IPS-18a (cell line): ENCODE data around the gene ACTBL2.
"Not testable (repeated sequence)": the region's sequence is repeated elsewhere in the genome, so short reads cannot be mapped to it uniquely, and the experiment has no call there.

ENCODE experiments used
- H3K27ac ChIP-seq: one replicate; pipeline ENCODE4 v1.5.1; 2013; ENCODE audit warnings: low read length
- H3K27me3 ChIP-seq: one replicate; pipeline ENCODE4 v1.6.1; 2013; ENCODE audit warnings: mild to moderate bottlenecking, low read length; ENCODE audit not compliant: control insufficient read depth, insufficient read depth
- H3K36me3 ChIP-seq: one replicate; pipeline ENCODE4 v1.6.1; 2013; ENCODE audit warnings: low read depth, low read length; ENCODE audit not compliant: control insufficient read depth
- H3K4me1 ChIP-seq: one replicate; pipeline ENCODE4 v1.6.1; 2013; ENCODE audit warnings: low read depth, low read length; ENCODE audit not compliant: control insufficient read depth
- H3K4me3 ChIP-seq: one replicate; pipeline ENCODE4 v1.5.1; 2013; ENCODE audit warnings: low read length
- H3K9ac ChIP-seq: one replicate; pipeline ENCODE4 v1.6.1; 2013; ENCODE audit warnings: mild to moderate bottlenecking, low read length, moderate library complexity
- H3K9me3 ChIP-seq: one replicate; pipeline ENCODE4 v1.6.1; 2013; ENCODE audit warnings: low read depth, low read length; ENCODE audit not compliant: control insufficient read depth

The ACTBL2 gene

DNA sequence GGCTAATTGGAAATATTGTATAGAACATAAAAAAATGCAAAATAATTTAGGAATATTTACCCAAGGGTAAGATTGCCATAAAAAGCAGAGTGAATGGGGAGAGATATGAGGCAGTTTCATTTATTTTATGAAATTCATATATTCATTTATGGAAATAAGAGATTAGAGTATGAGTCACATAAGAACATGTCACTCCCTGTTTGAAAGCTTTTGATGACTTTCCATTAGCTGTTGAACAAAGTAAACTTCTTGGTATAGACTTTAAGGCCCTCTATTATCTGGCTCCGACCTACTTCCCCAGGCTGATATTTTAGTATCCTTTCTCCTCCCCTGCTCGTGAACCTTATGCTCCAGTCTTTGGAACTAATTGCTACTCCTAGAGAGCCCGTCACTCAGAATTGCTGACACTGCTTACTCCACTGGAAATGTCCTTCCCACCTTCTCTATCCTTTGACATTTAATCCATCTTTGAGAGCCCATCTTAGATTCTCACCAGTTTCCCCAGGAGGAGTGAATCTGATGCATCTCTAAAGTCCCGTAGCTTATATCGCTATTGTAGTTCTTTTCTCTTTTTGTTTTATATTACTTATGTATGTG is 8.9 kb upstream of the ACTBL2 start:
- H3K4me3 ChIP-seq: no peak overlapping the region
- no peak overlapping the region for H3K9ac ChIP-seq
- no peaks in the 10 kb centered on the region for H3K36me3 ChIP-seq
- no peaks in the 10 kb centered on the region for H3K9me3 ChIP-seq
- H3K27ac ChIP-seq: no peak overlapping the region
- no peaks in the 10 kb centered on the region for H3K27me3 ChIP-seq
- H3K4me1 ChIP-seq: peaks cover 3% of the 10 kb centered on the region

DNA sequence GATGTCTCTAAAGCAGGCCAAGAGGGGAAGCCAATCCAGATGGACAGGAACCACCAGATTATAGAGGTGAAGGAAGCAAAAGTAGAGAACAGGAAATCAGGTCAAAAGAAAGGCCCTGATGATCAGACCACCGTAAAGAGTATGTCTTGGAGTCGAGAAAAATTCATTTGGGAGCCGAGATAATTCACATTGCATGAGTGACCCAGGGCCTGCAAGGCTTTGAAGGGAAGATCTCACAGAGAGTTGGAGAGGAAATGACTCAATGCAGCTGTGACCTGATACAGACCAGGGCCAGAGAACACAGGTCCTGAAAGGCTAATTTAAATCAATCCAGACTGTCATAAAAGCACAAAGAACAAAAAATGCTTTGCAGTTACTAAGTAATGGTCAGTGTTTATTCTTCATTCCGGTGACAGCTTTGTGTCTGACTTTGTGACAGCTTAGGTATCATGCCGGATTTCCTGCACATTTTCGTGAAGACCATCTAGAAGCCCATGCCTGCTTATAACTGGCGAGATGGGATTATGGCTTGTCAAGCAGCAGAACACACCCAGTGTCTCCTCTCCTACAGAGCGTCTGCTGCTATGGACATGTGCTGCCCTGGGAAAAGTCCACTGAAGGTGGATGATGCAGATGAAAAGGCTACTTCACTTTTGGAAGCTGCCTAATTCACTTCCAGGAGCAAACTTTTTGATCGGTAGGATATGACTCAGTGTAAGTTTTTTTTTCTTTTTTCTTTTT is 5.8 kb upstream of the ACTBL2 start:
- Histone ChIP-seq H3K4me1 (no peaks in the 10 kb centered on the region), H3K9ac (no peak overlapping the region), H3K27me3 (no peaks in the 10 kb centered on the region), H3K4me3 (no peak overlapping the region), H3K27ac (no peak overlapping the region), H3K36me3 (no peaks in the 10 kb centered on the region), H3K9me3 (no peaks in the 10 kb centered on the region)

DNA sequence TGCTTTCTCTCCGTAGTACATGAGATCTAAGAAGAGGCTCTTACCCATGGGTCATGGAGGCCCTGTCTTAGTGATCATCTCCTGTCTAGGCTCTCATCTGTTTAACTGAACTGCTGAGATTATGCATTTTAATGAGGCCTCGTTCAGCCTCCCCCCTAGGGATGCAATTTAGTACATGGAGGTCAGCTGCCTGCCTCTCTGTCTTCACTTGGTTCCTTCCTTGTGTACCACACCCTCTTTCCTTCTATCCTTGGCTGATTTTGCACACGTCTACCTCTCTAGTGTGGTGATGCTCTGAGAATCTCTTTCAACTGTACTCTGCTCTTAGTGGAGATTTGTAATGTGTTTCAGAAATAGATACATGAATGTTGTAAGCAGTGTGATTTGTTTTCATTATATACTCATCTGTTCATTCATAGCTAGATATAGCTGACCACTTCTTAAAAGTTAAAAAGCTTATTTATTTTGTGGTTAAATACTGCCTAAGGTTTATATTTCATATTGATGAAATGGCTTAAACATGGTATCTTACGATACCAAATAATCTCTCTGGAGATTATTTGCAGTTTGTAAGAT is 3.5 kb upstream of the ACTBL2 start:
- Histone ChIP-seq H3K4me3 (no peak overlapping the region), H3K9me3 (no peaks in the 10 kb centered on the region), H3K36me3 (no peaks in the 10 kb centered on the region), H3K4me1 (no peaks in the 10 kb centered on the region), H3K27me3 (no peaks in the 10 kb centered on the region), H3K27ac (no peak overlapping the region), H3K9ac (no peak overlapping the region)

DNA sequence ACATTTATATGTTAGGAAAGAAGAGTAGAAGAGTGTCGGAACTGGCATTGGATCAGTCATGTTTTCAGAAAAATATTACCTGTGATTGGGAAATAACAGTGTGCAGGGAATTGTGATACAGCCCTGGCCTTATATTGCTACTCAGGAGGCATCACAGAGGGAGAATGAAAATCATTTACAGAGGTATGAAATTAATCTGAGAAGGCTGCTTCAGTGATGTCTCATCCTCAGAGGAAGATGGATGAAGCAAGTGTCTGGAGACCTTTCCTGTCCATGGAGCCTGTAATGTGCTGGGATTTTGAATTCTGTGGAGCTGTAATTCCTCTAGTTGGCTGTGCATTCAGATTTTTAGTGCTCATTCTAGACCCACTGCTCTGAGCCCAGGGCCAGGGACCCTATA is 3.8 kb downstream of the ACTBL2 start:
- Histone ChIP-seq H3K9me3 (no peaks in the 10 kb centered on the region), H3K9ac (no peak overlapping the region), H3K36me3 (no peaks in the 10 kb centered on the region), H3K4me1 (no peaks in the 10 kb centered on the region), H3K4me3 (no peak overlapping the region), H3K27me3 (no peaks in the 10 kb centered on the region), H3K27ac (no peak overlapping the region)

DNA sequence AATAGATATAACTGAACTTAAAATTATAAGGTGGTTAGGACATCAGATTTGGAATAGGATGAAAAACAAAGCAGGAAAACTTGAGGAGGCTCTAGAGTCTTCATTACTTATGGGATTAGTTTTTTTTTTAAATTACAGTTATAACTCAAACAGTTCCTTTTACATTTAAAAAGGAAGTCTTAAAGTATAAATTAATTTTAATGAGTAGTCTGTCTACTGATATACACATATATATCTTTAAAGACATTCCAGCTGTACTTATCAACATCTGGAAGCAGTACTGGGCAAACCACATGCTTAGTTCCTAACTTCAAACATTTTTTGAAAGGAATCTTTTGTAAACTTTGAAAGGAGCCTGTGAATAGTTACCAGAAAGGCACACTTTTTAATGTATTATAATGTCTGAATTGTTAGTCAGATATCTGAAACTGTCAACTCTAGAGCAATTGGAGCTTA is 6.0 kb downstream of the ACTBL2 start:
- Histone ChIP-seq H3K27me3 (no peaks in the 10 kb centered on the region), H3K9me3 (no peaks in the 10 kb centered on the region), H3K4me3 (no peak overlapping the region), H3K4me1 (no peaks in the 10 kb centered on the region), H3K36me3 (no peaks in the 10 kb centered on the region), H3K9ac (no peak overlapping the region), H3K27ac (no peak overlapping the region)

DNA sequence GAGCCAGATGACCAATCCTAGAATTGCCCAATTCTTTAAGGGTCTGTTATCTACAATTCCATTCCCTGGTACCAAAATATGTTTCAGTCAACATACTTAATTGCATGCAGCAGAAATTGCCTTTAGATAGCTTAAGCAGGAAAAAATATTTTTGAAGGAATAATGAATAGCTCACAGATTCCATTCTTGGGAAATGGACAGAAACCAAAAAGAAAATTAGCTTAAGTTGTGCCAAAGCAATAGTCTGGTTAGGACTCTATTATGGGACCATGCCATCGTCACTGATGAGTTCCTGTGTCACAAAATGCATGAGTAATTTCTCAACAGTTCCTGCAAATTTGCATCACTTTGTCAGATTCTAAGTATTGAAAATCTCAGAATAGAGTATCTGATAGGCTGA is 12.3 kb downstream of the ACTBL2 start:
- Histone ChIP-seq H3K27me3 (no peaks in the 10 kb centered on the region), H3K9me3 (no peaks in the 10 kb centered on the region), H3K4me3 (no peak overlapping the region), H3K4me1 (no peaks in the 10 kb centered on the region), H3K9ac (no peak overlapping the region), H3K27ac (no peak overlapping the region), H3K36me3 (no peaks in the 10 kb centered on the region)

DNA sequence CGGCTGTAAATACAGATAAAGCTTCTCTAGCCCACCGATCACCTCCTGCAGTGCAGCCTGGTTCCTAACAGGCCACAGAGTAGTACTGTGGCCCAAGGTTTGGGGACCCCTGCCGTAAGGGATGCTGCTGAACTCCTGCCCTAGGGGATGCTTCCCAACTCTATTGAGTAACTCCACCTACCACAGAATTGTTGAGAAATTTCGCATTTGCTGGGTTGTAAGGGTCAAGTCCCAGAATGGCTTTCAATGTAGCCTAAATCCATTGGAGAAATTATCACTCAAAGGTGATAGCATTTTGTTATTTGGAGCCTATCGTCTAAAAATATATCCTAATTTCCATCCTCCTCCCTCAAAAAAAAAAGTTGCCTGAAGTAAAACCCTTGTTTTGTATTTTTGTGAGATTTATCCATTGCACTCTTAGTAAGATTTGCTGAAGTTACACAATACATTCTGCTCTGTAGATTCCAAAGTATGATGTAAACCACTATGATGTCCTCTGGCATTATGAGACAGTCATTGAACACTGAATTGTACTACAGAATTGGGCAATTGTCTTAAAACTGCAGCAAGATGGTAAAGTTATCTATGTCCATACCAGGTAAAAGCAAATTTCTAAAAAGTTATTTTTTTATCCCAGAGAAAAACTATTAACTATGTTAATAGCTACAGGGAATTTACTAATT is 14.0 kb downstream of the ACTBL2 start:
- no peaks in the 10 kb centered on the region for H3K9me3 ChIP-seq

DNA sequence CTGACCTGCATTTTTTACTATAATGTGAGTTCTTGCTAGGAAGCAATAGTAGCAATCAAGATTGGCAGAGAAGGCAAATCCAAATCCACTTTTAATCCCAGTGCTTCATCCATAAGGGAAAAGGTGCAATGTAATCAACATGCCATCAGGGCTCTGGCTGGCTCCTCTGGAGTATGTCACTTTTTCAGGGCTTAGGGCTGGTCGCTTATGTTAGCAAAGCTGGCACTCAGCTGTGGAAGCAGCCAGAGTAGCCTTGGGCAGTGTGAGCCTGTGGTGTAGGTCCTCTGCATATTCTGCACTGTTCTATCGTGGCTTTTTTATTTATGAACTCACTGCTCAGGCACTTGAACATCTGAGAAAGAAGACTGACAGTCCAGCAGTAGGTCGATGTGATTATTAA is 16.1 kb downstream of the ACTBL2 start:
- no peak overlapping the region for H3K9ac ChIP-seq
- no peaks in the 10 kb centered on the region for H3K27me3 ChIP-seq
- H3K36me3 ChIP-seq: no peaks in the 10 kb centered on the region
- H3K4me3 ChIP-seq: no peak overlapping the region
- no peaks in the 10 kb centered on the region for H3K4me1 ChIP-seq
- H3K9me3 ChIP-seq: no peaks in the 10 kb centered on the region
- H3K27ac ChIP-seq: no peak overlapping the region

More for the DNA sequence above, 14.0 kb downstream of the ACTBL2 start:
- Histone ChIP-seq H3K4me3 (no peak overlapping the region), H3K9ac (no peak overlapping the region), H3K27me3 (no peaks in the 10 kb centered on the region), H3K4me1 (no peaks in the 10 kb centered on the region), H3K36me3 (no peaks in the 10 kb centered on the region), H3K27ac (no peak overlapping the region)

DNA sequence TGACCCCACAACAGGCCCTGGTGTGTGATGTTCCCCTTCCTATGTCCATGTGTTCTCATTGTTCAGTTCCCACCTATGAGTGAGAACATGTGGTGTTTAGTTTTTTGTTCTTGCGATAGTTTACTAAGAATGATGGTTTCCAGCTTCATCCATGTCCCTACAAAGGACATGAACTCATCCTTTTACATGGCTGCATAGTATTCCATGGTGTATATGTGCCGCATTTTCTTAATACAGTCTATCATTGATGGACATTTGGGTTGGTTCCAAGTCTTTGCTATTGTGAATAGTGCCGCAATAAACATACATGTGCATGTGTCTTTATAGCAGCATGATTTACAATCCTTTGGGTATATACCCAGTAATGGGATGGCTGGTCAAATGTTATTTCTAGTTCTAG is 22.6 kb downstream of the ACTBL2 start:
- H3K27ac ChIP-seq, H3K9ac ChIP-seq, H3K27me3 ChIP-seq, H3K4me1 ChIP-seq, H3K9me3 ChIP-seq, H3K4me3 ChIP-seq, H3K36me3 ChIP-seq: not testable (repeated sequence)

DNA sequence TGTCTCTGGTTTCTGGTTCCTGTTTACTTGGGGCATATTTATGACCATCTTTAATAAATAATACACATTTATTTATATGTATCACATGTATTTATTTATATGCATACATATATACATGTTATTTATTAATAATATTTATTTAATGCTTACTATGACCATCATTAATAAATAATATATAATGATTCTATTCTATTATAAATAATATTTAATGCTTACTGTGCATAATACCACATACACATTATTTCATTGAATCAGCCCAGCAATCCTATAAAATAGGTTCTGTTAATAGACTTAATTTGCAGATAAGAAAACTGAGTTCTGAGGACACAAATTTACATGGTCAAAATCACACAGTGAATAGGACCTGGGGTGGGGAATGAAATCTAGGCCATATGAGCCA is 24.2 kb downstream of the ACTBL2 start:
- H3K4me1 ChIP-seq: no peaks in the 10 kb centered on the region
- H3K36me3 ChIP-seq: no peaks in the 10 kb centered on the region
- H3K9me3 ChIP-seq: no peaks in the 10 kb centered on the region
- H3K27ac ChIP-seq: no peak overlapping the region
- H3K9ac ChIP-seq: no peak overlapping the region
- no peaks in the 10 kb centered on the region for H3K27me3 ChIP-seq
- no peak overlapping the region for H3K4me3 ChIP-seq

DNA sequence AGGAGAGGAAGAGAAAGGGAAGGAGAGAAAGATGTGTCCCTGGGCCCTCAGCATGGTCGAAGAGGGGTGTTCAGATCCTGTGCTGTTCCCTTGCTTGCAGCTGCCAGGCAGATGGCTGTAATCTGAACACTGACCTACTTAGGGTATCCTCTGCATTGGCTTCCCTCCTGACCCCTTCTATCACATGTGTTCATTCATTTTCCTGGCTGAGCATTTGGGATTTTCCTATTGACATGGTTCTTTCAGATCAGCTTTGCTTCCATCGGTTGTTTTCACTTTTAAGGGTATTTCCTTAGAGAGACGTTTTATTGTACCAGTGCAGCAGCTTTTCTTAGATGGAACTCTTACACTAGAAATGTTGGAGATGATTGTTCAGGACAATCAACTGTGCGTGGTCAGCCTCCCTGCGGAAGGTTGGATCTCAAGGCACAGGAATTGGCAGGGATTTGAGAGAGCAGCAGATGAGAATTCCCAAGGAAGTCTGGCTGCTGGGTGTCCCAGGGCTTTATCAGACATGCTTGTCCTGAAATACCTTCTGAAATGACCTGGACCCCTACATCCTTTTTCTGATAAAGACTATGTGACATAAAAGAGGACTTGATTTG is 26.0 kb downstream of the ACTBL2 start:
- H3K4me3 ChIP-seq: no peak overlapping the region
- H3K4me1 ChIP-seq: no peaks in the 10 kb centered on the region
- H3K27ac ChIP-seq: no peak overlapping the region
- no peak overlapping the region for H3K9ac ChIP-seq
- H3K27me3 ChIP-seq: no peaks in the 10 kb centered on the region
- H3K36me3 ChIP-seq: no peaks in the 10 kb centered on the region
- H3K9me3 ChIP-seq: no peaks in the 10 kb centered on the region
